DMS53 (cell line): Measurements from ENCODE around the gene KRT6B.
A peak's percentile ranks its signal among the peaks of the same experiment; 100 is the strongest.
"Not testable (repeated sequence)": the region's sequence is repeated elsewhere in the genome, so short reads cannot be mapped to it uniquely, and the experiment has no call there.

ENCODE experiments used
- DNase-seq: peaks from one replicate; lab custom pipeline; 2025; lab: John Stamatoyannopoulos, UW

Gene KRT6B

GRCh38 chr12:52413202-52413601 lies 38.7 kb downstream of the KRT6B start:
- no peak for DNase-seq

DNA sequence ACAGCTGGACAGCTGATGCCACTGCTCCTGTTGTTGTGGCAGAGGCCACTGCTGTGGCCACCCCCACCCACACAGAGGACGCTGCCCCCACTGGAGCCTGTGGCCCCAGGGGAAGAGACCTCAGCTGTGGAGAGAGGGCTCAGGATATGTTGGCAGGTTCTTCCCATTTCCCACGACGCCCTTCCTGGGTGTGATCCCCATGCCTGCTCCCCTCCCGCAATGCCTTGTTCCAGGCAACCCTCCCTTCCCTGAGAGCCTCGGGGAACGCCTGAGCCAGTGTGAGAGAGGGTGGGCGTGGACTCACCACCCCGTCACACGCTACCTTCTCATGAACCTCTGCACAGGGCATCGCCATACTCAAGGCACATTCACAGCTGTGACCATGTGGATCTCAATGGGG lies 40.1 kb downstream of the KRT6B start:
- no peak for DNase-seq

DNA sequence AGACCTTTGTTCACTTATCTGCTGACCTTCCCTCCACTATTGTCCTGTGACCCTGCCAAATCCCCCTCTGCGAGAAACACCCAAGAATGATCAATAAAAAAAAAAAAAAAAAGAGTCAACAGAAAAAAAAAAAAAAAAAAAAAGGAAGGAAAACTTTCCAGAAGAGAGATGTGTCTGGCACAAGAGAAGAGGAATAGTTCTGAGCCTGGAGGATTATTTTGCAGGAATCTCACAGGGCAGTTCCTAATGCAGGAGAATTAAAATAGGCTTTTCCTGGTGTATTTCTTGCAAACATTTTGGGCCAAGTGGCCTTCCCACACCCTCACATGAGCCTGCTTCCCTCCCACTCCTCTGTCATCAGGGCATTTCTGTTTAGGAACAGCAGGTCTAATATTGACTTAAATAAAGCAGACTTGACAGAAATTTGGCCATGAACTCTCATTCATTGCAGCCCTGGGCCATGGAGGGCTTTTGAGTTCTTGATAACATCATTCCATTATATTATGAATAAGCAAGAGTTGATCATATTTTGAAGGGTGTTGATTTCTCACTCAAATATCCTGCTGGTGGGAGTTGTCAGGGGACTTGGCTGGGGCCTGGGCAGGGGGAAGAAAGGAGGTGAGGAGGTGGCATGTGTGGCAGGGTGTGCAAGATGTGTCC lies 41.2 kb downstream of the KRT6B start:
- DNase-seq, result not testable (repeated sequence)

DNA sequence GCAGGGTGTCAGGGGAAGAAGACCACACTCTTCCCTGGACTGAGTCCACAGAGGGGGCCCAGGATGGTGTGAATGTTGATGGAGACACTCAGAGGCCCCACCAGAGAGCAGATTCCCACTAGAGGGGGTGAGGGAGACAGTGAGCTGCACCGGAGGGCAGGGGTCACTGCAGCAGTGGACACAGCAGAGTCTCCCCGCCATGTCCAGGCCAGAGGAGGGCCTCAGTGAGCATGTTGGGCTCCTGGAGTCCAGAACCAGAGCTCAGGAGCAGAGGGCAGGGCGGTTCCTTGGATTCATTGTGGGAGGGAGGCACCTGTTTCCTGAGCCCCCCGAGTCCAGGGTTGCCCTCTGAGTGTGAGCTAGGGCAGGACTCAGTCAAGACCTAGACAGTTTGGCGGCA lies 44.0 kb downstream of the KRT6B start:
- DNase-seq, result no peak

- DNase-seq, result no peak
Measured at GRCh38 chr12:52405922-52406385, 46.0 kb downstream of the KRT6B start, which contains the start of gene KRT82. TSS of gene KRT82 (minus strand) at chr12:52406335. CDS start at chr12:52406277, 58 bp downstream.

- DNase-seq, result no peak
Measured at GRCh38 chr12:52404951-52405350, 47.0 kb downstream of the KRT6B start.

DNA sequence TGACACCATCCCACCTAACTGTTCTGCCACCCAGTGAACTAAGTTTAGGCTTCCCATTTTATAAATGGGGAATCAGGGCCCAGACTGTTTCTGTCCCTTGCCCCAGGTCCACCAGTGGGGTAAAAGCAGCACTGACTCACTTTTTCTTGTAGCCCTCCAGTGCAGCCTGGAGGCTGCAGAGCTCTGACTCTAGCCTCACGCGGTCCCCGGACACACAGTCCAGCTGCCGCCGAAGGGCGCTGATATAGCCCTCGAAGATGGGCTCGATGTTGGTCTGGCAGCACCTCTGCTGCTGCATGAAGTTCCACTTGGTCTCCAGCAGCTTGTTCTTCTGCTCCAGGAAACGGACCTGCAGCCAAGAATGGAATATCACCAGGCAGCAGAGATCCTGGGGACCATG lies 48.4 kb downstream of the KRT6B start:
- no peak for DNase-seq

DNA sequence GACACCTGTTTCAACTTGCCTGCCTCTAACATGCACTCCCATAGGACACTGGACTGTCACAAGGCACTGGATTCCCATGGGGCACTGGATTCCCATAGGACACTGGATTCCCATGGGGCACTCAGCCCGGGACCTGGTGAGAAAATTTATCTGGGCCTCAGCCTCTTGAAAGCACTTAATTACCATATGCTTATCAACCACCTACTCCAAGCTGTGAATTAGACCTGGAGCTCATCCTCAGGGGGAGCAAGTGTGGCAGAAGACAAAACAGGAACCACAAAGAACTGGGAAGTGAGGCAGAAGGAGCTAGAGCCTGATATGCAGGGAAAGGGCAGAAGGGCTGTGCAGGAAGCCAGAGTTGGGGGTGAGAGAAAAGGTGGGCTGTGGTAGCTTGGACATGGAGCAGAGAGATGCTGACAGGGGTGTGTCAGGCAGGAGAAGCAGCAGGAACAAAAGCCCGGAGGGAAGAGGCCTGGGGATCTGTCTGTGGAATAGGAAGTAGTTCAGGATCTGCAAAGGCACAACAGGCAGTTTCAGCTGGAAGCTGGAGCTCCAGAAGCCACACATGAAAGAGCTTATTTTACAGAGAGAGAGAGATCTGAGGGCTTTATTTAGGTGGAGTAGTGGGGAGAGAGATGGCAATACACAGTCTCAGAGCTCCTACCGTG lies 48.9 kb downstream of the KRT6B start:
- DNase-seq, result no peak

DNA sequence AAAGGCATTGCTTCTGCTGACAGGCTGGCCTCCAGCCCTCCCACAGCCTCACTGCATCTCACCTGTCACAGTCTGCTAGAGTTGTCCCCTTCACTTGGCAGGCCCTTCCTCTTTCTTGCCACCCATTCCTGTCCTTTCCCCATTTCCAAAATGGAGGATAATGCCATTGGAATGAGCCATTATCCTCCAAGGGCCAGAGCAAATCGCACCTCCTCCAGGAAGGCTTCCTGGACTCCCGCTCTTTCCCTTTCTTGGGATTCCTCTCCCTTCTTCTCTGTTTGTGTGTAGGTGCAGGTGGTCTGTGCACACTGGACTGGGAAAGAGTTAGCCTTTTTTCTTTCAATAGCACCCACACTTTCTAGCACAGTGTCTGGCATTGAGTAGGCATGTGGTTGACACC lies 49.6 kb downstream of the KRT6B start:
- no peak for DNase-seq

DNA sequence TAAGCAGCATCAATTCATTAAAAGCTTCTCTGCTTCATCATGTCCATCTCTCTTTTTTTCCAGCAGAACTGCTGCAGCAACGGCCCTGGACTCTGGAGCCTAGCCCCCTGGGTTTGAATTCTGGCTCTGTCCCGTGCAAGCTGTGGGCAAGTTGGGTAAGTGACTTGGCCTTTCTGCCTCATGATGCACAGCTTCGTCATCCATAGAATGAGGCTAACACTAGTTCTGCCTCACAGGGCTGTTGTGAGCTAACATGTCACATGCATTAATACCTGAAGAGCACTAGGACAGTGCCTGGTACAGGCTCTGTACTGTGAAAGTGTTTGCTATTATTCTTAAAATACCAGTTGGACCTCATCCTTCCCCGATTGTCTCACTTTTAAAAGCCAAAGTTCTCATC lies 50.0 kb downstream of the KRT6B start:
- no peak for DNase-seq

GRCh38 chr12:52401526-52401925 lies 50.4 kb downstream of the KRT6B start:
- no peak for DNase-seq

DNA sequence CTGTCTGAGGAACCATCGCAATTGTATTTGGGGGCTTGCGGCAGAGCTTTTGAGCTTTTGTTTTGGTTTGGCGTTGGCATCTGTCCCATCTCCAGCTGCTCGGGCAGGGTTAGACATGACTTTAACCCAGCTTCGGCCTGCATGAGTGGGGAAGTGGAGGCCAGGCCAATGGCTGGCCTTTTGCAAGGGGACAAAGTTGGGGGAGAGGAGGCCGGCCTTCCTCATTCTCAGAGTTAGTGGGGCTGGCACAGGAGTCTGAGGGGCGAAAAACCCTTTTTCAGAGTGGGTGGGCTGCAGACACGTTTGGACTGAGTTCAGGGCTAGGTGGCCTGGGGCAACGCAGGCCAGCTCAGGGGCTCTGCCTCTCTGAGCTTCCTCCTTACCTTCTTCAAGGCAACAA lies 51.0 kb downstream of the KRT6B start:
- no peak for DNase-seq

GRCh38 chr12:52399756-52400155 lies 52.2 kb downstream of the KRT6B start:
- DNase-seq, result no peak

DNA sequence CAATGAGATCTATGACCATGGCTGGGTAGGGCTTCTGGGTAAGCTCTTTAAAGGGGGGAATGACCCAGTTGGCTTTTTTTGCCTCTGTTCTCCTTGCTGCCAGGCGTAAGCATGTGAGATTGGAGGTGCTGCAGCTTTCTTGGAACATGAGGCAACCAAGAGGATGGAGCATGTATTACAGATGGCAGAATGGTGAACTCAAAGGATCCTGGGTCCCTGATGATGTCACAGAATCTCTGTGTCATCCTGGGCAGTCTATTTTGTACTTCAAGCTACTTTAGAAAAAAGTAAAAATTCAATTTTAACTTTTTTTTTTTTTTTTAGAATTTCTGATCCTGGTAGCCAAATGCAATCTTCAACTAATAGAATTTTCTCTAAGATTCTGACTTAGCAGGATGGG lies 53.8 kb downstream of the KRT6B start:
- peak; percentile 8 for DNase-seq

- no peak for DNase-seq
Measured at GRCh38 chr12:52396656-52397055, 55.3 kb downstream of the KRT6B start.
